ENCODE results near the gene TMEM205.

DNA sequence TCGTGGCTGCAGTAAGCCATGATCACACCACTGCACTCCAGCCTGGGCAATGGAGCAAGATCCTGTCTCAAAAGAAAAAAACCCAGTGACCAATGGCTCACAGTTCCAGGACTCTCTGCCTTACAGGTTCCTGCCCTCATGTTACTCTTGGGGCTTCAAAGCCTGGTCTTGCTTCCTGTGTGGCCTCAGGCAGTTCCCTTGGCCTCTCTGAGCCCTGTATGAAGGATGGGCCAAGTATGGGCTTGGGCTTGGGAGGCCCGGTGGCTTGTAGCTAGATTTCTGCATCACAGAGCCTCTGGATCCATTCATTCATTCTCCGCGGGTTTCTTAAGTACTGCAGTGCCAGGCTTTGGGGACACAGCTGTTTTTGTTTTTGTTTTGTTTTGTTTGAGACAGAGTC, 50.9 kb downstream of the TMEM205 start:
- TF ChIP-seq, protein P1, sequence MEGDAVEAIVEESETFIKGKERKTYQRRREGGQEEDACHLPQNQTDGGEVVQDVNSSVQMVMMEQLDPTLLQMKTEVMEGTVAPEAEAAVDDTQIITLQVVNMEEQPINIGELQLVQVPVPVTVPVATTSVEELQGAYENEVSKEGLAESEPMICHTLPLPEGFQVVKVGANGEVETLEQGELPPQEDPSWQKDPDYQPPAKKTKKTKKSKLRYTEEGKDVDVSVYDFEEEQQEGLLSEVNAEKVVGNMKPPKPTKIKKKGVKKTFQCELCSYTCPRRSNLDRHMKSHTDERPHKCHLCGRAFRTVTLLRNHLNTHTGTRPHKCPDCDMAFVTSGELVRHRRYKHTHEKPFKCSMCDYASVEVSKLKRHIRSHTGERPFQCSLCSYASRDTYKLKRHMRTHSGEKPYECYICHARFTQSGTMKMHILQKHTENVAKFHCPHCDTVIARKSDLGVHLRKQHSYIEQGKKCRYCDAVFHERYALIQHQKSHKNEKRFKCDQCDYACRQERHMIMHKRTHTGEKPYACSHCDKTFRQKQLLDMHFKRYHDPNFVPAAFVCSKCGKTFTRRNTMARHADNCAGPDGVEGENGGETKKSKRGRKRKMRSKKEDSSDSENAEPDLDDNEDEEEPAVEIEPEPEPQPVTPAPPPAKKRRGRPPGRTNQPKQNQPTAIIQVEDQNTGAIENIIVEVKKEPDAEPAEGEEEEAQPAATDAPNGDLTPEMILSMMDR (IDR thresholded peaks at IDR 0.05; ENCODE audit: poor library complexity), result no peak
- TF ChIP-seq EZH2 (IDR thresholded peaks at IDR 0.05; ENCODE audit: borderline replicate concordance), result no peak

Data from hepatocyte (in vitro differentiated cells).